ENCODE data around the gene SLC10A7. TPM values are rescaled to one million over a fixed set of nuclear protein-coding genes. Genes with fewer than 3 reads are reported as not detected.

Gene SLC10A7
- total and polyA plus RNA-seq, 2 of the 8 experiments (the other 6 are each of a cell fraction or from before 2014, with no cell fraction given) = 2.5 to 2.9 TPM

DNA sequence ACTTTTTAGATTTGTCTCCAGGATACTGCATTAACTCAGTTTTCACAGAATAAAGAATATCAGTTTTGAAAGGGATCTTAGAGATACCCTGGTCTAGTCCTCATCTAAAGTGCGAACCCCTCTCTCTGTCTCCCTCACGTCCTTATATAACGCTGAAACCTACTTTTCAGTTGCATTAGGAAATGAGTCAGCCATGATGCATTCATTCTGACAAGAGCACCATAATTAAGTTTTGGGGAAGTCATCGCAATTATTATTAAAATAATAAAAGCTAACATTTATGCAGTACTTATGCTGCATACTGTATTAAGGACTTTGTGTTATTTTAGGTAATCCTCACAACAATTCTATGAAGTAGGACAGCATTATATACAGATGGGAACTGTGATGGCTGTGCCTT lies 191.3 kb downstream of the SLC10A7 start:
- H2BK120ac ChIP-seq (replicated peaks; ENCODE audit: low read depth, low read length) = no peak overlapping the region
- H4K91ac ChIP-seq (replicated peaks; ENCODE audit: insufficient read length, low read length) = no peak overlapping the region
- H2BK15ac ChIP-seq (ENCODE audit: low read length) = no peak overlapping the region
- no peaks in the 10 kb centered on the region; the same call in 1 of the 2 replicates for H3K79me1 ChIP-seq (ENCODE audit: low read depth, low read length)
- no peak overlapping the region for H2BK5ac ChIP-seq (ENCODE audit: low read depth, low read length)
- no peak overlapping the region for H2AFZ ChIP-seq (ENCODE audit: low read length)
- no peak overlapping the region for H4K8ac ChIP-seq (ENCODE audit: extremely low read depth, insufficient read depth, low read length)
- H3K4me3 ChIP-seq (ENCODE audit: extremely low read depth in 1 of 4, insufficient read depth in 2 of 4, low read depth in 3 of 4, low read length in 4 of 4) = no peak overlapping the region
- H3K4me1 ChIP-seq (replicated peaks in 1 of 4; ENCODE audit: control insufficient read depth in 3 of 4, insufficient read depth in 4 of 4, low read length in 3 of 4) = no peaks in the 10 kb centered on the region
- ChIA-PET CTCF (ENCODE audit: partially characterized antibody) (no interaction called here), POLR2A (ENCODE audit: partially characterized antibody) (no interaction called here)
- H2BK20ac ChIP-seq (ENCODE audit: low read length) = no peak overlapping the region
- no peaks in the 10 kb centered on the region for H3K79me2 ChIP-seq (ENCODE audit: control insufficient read depth in 1 of 2, insufficient read depth in 2 of 2, low read length in 2 of 2)
- H3K4me2 ChIP-seq (ENCODE audit: insufficient read depth in 1 of 2, low read depth in 2 of 2, low read length in 2 of 2) = no peak overlapping the region
- H3K23ac ChIP-seq (ENCODE audit: insufficient read length) = no peak overlapping the region
- no peak overlapping the region for H2BK12ac ChIP-seq (ENCODE audit: low read depth, low read length)
- DNase-seq (ENCODE audit: low read depth in 1 of 2, low spot score in 2 of 2) (no peak), FAIRE-seq (no peak)
- H2AK5ac ChIP-seq (ENCODE audit: low read depth, low read length) = no peak overlapping the region
- no peaks in the 10 kb centered on the region for H3K9me3 ChIP-seq (ENCODE audit: insufficient read depth in 2 of 2, low read depth in 1 of 2, low read length in 1 of 2)
- H4K5ac ChIP-seq (ENCODE audit: insufficient read length, low read depth, low read length) = no peak overlapping the region
- H3K9ac ChIP-seq (replicated peaks in 1 of 4; ENCODE audit: extremely low read depth in 1 of 4, low read depth in 3 of 4, low read length in 3 of 4) = no peak overlapping the region
- H3K14ac ChIP-seq (ENCODE audit: insufficient read length) = no peak overlapping the region
- H3K23me2 ChIP-seq (ENCODE audit: low read depth, low read length) = no peaks in the 10 kb centered on the region
- no peaks in the 10 kb centered on the region for H4K20me1 ChIP-seq (replicated peaks in 1 of 2; ENCODE audit: control insufficient read depth in 1 of 2, insufficient read depth in 2 of 2, low read length in 2 of 2)
- WGBS, 2 experiments (ENCODE audit: extremely low coverage in 1 of 2, insufficient coverage in 1 of 2, insufficient read length in 1 of 2, insufficient replicate concordance in 2 of 2, low coverage in 1 of 2, low lambda C conversion rate in 2 of 2, missing lambda C conversion rate in 1 of 2) = 93% methylated on average over 4 of the region's 4 CpGs; no CpG with 5 or more reads in 1 of the 2 experiments
- H3K56ac ChIP-seq (replicated peaks; ENCODE audit: insufficient read length, low read depth, low read length) = no peak overlapping the region
- H3K18ac ChIP-seq (ENCODE audit: extremely low read depth, low read length) = no peak overlapping the region
- H3K27ac ChIP-seq (ENCODE audit: low read depth, low read length) = no peak overlapping the region
- H3K4ac ChIP-seq (replicated peaks; ENCODE audit: insufficient read length, low read depth, low read length) = no peak overlapping the region
- no peaks in the 10 kb centered on the region for H3K27me3 ChIP-seq (replicated peaks in 1 of 4; ENCODE audit: control insufficient read depth in 3 of 4, extremely low read depth in 1 of 4, insufficient read depth in 3 of 4, low read length in 3 of 4)
- H3K36me3 ChIP-seq (ENCODE audit: control insufficient read depth in 2 of 4, insufficient read depth in 4 of 4, low read length in 3 of 4) = no peaks in the 10 kb centered on the region
- TF ChIP-seq YY1 (IDR thresholded peaks at IDR 0.05; ENCODE audit: low read depth, low read length) = no peak
- no peak for TF ChIP-seq HDAC2 (IDR thresholded peaks at IDR 0.05; ENCODE audit: borderline replicate concordance in 1 of 2, low read depth in 2 of 2, low read length in 2 of 2)
- no peak for TF ChIP-seq FOSL1 (IDR thresholded peaks at IDR 0.05; ENCODE audit: insufficient read depth, low read depth, low read length)
- no peak for TF ChIP-seq SIRT6 (IDR thresholded peaks at IDR 0.05; ENCODE audit: low read length)
- TF ChIP-seq, protein P1, sequence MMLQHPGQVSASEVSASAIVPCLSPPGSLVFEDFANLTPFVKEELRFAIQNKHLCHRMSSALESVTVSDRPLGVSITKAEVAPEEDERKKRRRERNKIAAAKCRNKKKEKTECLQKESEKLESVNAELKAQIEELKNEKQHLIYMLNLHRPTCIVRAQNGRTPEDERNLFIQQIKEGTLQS (IDR thresholded peaks at IDR 0.05; ENCODE audit: insufficient read depth, low read depth, low read length) = no peak
- TF ChIP-seq NANOG (IDR thresholded peaks at IDR 0.05; ENCODE audit: insufficient read depth, low read depth, low read length, poor library complexity, severe bottlenecking) = no peak
- TF ChIP-seq CEBPB (IDR thresholded peaks at IDR 0.05; ENCODE audit: low read depth, low read length) = no peak
- TF ChIP-seq, protein P2, sequence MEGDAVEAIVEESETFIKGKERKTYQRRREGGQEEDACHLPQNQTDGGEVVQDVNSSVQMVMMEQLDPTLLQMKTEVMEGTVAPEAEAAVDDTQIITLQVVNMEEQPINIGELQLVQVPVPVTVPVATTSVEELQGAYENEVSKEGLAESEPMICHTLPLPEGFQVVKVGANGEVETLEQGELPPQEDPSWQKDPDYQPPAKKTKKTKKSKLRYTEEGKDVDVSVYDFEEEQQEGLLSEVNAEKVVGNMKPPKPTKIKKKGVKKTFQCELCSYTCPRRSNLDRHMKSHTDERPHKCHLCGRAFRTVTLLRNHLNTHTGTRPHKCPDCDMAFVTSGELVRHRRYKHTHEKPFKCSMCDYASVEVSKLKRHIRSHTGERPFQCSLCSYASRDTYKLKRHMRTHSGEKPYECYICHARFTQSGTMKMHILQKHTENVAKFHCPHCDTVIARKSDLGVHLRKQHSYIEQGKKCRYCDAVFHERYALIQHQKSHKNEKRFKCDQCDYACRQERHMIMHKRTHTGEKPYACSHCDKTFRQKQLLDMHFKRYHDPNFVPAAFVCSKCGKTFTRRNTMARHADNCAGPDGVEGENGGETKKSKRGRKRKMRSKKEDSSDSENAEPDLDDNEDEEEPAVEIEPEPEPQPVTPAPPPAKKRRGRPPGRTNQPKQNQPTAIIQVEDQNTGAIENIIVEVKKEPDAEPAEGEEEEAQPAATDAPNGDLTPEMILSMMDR (IDR thresholded peaks at IDR 0.05; ENCODE audit: control extremely low read depth in 1 of 3, insufficient read depth in 1 of 3, low read depth in 1 of 3, low read length in 3 of 3) = no peak
- TF ChIP-seq RXRA (IDR thresholded peaks at IDR 0.05; ENCODE audit: insufficient read depth, low read depth, low read length) = no peak
- TF ChIP-seq ZNF274 (IDR thresholded peaks at IDR 0.05; ENCODE audit: borderline replicate concordance, extremely low read depth, low read length) = no peak
